ENCODE measurements around the gene ARPIN.
"Not testable (repeated sequence)": the region's sequence is repeated elsewhere in the genome, so short reads cannot be mapped to it uniquely, and the experiment has no call there.

The ARPIN gene

DNA sequence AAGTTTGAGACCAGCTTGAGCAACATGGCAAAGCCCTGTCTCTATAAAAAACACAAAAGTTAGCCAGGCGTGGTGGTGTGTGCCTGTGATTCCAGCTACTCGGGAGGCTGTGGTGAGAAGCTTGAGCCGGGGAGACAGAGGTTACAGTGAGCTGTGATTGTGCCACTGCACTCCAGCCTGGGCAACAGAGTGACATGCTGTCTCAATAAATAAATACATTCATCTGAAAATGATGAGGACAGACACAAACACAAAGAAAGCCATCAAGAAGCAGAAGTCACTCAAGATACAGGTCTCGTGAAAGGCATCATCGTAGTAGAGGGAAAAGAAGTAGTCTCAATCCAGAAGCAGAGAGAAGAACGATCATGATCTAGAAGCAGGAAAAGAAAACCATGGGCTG, 37.0 kb downstream of the ARPIN start:
- no peak for DNase-seq

GRCh38 chr15:89874926-89875564, 37.7 kb downstream of the ARPIN start:
- peak; percentile 56 for DNase-seq

DNA sequence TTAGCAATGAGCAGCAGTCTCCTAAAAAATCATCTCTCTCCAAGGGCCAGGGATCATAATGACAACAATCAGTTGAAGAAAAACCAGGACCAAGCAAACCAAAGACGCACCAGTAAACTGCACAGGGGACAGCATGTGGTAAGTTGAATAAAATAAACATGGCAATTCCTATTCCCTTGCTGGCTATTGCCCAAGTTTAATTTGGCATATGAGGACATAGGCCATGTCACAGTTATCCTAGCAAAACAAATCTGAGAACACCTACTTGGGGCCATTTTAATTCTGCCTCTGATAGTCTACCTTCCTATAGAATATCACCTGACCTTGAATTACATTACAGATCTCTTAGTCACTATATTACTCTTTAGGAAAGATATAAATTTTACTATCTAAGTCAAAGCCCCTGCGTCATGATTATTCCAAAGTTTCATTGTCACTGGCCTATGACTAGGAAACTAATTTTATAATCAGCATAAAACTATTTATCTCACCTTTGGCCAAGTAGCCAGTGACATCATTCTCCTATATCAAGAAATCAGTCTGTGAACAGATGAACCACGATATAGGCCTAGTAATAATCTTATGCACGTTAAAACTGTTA, 42.0 kb downstream of the ARPIN start:
- DNase-seq: no peak

GRCh38 chr15:89870006-89870405, 42.7 kb downstream of the ARPIN start:
- no peak for DNase-seq

- DNase-seq: not testable (repeated sequence)
These were observed 43.3 kb downstream of the ARPIN start for GRCh38 chr15:89869490-89869889.

GRCh38 chr15:89864958-89865739, 47.6 kb downstream of the ARPIN start:
- DNase-seq: no peak

DNA sequence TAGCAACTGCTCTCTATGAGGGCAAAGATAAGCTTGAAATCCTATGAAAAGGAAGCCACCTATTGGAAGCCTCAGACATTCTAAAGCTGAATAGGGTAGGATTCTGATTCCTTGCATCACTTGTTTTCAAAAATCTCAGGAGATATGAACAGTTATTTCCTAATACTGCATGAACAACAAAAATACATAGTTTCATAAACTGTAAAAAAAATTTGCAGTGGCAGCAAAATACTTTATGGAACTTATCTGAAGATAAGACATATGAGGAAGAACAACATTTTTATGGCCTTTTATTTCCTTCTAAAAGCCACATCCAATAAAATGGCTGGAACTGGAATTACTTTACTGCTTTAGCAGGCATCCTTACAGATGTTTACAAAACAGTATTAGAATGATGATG, 48.8 kb downstream of the ARPIN start:
- DNase-seq: no peak

GRCh38 chr15:89860891-89861290, 51.9 kb downstream of the ARPIN start:
- no peak for DNase-seq

DNA sequence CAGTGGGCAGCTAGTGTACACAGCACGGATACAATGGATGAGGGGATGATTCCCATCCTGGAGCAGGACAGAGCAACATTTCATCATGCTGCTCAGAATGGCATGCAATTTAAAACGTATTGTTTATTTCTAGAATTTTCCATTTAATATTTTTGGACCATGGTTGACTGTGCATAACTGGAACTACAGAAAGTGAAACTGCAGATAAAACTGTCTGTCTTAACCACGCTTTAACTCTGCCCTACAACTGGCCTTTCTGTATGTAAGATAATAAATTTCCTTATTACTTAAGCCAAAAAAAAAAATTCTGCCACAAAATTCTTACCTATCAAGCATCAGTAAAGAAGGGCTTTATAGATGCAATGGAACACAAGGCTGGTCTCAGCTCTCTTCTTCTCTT, 52.3 kb downstream of the ARPIN start:
- no peak for DNase-seq

GRCh38 chr15:89858661-89859458, 53.9 kb downstream of the ARPIN start:
- no peak for DNase-seq

DNA sequence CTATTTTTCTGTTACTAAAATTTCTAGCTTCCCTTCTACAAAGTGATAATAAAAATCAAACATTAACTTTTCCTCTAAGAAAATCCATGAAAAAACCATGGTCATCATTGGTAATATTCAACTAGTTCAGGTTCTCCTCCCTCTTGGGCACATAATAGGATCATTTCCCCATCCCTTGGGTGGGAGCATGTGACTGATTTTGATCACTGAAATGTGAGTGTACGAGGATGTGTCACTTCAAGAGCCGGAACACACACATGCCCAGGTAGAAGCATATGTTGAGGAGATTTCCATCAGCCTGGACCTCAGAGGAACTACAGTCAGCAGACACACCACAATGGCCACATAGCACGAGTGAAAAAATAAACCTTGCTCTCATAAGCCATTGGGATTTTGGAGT, 55.1 kb downstream of the ARPIN start:
- no peak for DNase-seq

DNA sequence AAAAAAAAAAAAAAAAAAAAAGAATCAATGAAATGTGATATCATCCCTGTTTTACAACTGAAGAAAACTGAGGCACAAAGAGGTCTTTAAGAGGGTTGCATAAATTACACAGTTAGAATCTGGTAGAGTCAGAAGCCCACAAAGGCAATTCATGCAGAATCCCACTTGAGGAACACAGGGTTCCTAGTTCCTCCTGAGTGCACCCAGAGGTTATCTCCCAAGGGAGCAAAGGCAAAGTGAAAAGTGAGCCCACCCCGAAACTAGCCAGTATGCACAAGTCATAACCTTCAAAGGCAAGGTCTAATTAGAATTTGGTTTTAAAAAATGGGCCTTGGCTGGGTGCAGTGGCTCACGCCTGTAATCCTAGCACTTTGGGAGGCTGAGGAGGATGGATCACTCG, 56.8 kb downstream of the ARPIN start:
- no peak for DNase-seq

DNA sequence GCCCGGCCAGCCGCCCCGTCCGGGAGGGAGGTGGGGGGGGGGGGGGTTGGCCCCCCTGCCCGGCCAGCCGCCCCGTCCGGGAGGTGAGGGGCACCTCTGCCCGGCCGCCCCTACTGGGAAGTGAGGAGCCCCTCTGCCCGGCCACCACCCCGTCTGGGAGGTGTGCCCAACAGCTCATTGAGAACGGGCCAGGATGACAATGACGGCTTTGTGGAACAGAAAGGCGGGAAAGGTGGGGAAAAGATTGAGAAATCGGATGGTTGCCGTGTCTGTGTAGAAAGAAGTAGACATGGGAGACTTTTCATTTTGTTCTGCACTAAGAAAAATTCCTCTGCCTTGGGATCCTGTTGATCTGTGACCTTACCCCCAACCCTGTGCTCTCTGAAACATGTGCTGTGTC, 57.9 kb downstream of the ARPIN start:
- not testable (repeated sequence) for DNase-seq

DNA sequence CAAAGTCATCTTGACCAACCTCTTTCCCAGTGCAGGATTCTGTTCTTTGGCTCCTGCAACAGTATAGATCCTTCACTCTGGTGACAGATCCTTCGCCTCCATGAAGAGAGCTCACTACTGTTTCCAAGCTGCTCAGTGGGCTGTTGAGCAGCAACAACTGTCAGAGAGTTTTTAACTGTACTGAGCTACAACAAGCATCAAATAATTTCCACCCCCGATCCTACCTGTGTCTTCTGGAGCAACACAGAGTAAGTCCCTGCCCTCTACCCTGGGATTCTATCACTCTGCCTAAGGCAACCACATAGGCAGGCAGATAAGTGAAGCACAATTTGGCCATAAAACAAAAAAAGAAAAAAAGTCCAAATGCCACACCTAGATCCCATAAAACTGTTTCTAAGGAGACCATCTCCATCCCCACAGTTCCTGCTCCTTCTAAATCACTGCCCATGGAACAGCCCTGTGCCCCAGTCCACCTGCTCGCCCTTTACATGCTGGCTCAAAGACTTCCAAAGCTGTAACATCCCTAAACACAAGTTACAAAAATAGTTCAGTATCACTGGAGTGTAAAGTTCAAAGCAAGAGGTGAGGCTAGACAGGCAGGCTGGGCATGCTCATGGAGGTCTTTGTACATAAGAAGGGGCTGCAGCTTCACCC, 60.3 kb downstream of the ARPIN start:
- DNase-seq: no peak

- DNase-seq: no peak
These were observed 60.9 kb downstream of the ARPIN start for GRCh38 chr15:89851673-89852341.

DNA sequence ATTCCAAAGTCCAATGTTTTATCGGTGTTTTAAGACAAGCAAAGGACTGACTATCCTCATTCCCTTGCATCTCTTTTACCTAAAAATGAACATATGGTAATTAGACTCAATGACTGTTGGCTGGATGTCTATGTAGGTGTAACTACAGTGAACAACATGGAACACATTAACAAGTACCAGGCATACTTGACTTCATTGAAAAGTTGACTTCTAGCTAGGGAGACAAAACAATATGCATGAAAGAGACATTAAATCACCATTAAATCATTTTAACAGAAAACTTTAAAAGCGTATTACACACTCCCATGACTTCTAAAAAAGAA, 63.8 kb downstream of the ARPIN start:
- no peak for DNase-seq

DNA sequence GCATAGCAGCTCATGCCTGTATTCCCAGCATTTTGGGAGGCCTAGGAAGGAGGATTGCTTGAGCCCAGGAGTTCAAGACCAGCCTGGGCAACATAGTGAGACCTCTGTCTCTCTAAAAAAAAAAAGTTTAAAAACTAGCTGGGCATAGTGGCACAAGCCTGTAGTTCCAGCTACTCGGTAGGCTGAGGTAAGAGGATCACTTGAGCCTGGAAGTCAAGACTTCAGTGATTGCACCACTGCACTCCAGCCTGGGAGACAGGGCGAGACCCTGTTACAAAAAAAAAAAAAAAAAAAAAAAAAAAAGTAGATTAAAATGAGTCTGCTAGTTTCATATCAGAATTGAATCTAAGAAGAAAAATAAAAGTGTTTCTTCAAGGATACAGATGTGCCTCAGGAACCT, 65.7 kb downstream of the ARPIN start:
- no peak for DNase-seq

GRCh38 chr15:89845305-89845893, 67.4 kb downstream of the ARPIN start:
- no peak for DNase-seq
